COLO668 (cell line): ENCODE data around the gene RAVER1.
"Not testable (repeated sequence)": the region's sequence is repeated elsewhere in the genome, so short reads cannot be mapped to it uniquely, and the experiment has no call there.

Source experiments
- DNase-seq: peaks from one replicate; lab custom pipeline; 2025; ENCODE audit not compliant: unreplicated experiment; lab: John Stamatoyannopoulos, UW

RAVER1 gene

DNA sequence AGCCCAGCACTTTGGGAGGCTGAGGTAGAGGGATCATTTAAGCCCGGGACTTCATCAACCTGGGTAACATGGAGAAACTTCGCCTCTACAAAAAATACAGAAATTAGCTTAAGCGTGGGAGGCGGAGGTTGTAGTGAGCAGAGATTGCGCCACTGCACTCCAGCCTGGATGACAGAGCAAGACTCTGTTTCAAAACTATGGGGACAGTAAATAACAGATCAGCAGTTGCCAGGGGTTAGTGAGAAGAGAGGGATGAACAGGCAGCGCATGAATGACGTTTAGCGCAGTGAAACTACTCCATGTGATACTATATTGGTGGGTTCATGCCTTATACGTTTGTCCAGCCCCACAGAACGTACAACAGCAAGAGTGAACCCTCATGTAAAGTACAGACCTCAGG lies 13.2 kb upstream of the RAVER1 start:
- no peak for DNase-seq

DNA sequence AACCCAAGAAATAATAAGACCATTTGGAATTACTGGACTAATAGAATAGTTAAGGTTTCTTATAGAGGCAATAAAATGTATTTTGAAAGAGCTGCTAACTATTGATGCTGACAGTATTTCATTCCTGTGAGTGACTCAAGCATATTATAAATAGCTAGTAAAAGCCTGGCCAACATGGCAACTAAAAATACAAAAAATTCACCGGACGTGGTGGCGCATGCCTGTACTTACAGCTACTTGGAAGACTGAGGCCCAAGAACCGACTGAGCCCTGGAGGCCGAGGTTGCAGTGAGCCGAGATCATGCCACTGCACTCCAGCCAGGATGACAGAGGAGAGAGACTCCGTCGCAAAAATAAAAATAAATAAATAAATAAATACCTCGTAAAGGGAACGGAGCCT lies 11.5 kb upstream of the RAVER1 start:
- DNase-seq, result no peak

DNA sequence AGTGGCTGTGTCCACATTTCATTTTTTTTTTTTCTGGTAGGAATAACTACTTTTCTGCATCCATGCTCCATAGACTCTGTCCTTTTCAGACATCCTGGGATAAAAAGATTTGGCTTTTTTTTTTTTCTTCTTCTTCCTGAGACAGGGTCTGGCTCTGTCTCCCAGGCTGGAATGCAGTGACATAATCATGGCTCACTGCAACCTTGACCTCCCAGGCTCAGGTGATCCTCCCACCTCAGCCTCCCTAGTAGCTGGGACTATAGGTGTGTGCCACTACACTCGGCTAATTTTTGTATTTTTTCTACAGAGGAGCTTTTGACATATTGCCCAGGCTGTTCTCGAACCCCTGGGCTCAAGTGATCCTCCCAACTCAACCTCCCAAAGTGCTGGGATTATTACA lies 10.2 kb upstream of the RAVER1 start:
- DNase-seq, result no peak

DNA sequence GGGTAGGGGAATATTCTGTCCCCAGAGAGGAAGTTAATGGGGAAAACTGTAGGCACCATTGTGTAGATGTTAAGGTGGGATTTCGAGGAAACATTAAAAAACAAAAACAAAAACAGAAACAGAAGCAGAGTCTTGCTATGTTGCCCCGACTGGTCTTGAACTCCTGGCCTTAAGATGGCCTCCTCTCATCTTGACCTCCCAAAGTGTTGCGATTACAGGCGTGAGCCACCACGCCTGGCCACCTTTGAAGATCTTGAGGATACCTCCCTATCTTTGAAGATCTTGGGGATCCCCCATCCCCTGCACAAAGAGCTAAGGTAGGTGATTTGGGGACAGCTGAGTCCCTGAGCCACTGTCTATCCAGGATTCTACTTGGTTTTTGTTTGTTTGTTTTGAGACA lies 6.6 kb upstream of the RAVER1 start:
- DNase-seq, result no peak

DNA sequence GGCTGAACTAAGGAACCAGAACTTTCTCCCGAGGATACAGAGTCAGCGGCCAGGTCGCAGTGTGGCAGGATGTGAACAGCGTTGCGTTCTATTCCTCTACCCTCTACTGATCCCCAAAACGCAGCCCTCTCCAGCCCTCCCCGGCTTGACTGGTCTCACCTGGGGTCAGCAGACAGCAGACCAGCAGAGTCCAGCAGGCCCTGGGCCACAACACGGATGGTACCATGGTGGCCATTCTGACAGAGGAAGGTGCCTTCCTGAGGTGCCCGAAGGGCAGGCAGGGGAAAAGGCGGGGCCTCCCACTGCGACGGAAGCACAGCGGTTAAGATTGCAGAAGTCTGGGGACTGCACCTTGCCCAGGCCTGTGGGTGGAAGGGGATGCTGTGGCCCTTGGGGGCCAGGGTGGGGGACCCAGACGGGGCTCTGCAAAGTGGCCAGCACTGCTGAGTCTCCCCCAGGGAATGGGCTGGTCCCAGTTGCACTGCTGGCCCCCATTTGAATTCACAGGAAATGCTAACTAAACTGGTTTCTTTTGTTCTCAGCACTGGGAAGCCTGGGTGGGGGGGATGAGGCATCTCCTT lies 6.1 kb upstream of the RAVER1 start, which contains the start of gene ICAM3:
Gene ICAM3, minus strand, starts transcription at position 245 of the 581 bp plus-strand sequence. Its CDS starts 10 bp downstream, at position 235.
- no peak for DNase-seq

DNA sequence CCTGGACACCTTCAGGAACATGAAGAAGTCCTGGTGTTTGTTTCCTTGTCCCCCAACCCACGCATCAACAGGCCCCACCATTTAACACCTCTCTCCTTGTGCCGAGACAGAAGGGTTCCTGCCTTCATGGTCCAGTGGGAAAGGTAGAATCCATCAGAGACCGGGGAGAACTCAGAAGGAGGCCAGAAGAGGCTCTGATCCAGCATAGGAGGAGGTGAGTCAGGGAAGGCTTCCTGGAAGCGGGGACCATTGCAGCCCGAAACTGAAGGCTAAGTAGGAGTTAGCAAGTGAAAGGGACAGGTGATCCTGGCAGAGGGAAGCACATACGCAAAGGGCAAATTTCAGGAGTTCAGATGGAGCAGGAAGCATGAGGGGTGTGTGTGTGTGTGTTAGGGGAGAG lies 5.6 kb upstream of the RAVER1 start:
- DNase-seq, result no peak

DNA sequence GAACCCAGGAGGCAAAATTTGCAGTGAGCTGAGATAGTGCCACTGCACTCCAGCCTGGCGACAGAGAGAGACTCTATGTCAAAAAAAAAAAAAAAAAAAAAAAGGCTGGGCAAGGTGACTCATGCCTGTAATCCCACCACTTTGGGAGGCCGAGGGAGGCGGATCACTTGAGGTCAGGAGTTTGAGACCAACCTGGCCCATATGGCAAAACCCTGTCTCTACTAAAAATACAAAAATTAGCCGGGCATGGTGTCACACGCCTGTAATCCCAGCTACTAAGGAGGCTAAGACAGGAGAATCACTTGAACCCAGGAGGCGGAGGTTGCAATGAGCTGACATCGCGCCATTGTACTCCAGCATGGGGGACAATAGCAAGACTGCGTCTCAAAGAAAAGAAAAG lies 3.4 kb upstream of the RAVER1 start:
- not testable (repeated sequence) for DNase-seq

DNA sequence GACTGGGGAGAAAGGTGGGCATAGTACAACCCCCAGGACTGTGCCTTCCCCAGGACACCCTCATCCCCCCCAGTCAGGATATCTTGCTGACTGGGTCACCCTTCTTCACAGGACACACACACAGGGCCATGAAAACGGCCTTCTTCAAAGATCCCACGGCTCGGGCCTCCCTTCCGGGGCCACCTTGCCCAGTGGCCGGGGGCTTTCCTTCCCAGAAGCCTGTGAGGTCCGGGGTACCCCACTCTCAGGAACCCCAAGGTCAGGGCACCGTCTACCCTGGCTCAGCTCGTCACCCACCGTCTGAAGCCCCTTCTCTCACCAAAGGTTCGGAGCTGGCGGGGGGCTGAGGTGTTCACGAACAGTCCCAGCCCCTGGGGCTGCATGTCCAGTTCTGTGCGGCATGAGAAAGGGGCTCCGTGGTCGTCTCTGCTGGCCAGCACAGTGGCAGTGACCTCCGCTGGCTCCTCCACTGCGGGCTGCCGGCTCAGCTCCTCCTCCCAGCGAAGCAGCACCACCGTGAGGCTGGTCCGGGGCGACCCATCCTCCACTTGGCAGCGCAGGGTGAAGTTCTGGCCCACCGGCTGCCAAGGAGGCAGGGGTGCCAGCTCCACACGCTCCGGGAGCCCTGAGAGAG lies 2.1 kb upstream of the RAVER1 start:
- no peak for DNase-seq

DNA sequence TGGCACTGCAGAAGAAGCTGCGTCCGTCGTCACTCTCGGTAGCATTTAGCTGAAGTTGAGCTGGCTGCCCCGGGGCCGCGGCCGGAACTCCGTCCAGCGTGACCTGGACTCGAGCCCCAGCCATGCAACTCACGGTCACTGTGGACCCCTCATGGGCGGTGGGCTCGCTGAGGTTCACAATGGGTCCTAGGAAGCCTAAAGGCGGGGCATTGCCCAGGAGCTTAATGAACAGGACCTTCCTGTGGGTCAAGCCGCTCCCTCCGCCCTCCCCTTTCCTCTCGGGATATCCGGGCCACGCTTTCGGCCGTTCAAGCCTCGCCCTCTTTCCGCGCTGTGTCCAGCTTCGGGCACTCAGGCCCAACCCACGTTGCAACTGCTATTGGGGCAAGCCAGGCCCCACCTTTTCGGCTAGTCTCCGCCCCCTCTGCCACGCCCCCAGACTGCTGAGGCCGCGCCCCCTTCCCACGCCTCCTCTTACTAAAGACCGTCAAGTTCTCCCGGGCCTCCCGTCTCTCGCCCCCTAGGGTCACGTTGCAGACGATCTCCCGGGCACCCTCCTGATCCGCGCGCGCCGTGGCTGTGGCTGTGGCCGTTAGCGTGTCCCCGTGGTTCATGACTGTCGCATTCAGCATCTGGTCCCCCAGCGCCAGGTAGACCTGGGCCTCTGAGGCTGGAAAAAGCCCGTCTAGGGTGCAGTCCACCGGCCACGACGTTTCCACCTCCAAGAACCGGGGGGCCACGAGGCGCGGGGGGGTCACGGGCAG lies 1.4 kb upstream of the RAVER1 start:
- peak; percentile 77 for DNase-seq

DNA sequence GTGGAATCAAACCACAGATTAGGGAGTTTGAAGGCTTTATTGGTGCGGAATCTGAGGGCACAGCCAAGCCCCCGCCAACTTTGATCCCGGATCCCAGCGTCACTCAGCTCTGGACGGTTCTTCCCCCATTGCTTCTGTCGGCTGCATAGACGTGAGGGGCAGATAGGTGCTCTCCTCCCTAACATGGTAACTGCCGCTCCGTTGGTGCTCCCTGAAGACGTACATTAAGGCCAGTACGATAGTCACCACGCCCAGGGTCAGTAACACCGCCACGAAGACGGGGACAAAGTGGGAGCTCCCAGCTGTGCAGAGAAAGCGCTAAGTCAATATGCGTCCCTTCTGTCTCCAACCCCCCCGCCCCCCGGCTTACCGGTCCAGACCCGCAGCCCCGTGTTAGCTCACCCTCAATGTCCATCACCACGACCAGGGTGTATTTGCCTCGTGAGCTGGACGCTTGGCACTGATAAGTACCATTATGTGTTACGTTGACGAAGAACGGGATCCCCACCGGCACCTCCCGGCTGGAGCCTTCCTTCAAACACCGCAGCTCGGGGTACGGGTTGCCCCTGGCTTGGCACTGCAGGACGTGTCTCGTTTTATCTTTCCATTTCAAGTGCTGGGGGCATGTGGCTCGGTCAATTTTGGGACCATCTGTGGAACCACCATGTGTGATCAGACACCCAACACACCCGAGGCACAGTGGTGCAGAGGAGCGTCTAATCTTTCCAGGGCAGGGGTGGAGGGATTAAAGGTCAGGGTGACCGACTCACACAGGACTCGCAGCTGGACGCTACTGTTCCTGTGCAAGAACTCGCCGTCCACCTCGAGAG lies 644 bp upstream of the RAVER1 start:
- no peak for DNase-seq

DNA sequence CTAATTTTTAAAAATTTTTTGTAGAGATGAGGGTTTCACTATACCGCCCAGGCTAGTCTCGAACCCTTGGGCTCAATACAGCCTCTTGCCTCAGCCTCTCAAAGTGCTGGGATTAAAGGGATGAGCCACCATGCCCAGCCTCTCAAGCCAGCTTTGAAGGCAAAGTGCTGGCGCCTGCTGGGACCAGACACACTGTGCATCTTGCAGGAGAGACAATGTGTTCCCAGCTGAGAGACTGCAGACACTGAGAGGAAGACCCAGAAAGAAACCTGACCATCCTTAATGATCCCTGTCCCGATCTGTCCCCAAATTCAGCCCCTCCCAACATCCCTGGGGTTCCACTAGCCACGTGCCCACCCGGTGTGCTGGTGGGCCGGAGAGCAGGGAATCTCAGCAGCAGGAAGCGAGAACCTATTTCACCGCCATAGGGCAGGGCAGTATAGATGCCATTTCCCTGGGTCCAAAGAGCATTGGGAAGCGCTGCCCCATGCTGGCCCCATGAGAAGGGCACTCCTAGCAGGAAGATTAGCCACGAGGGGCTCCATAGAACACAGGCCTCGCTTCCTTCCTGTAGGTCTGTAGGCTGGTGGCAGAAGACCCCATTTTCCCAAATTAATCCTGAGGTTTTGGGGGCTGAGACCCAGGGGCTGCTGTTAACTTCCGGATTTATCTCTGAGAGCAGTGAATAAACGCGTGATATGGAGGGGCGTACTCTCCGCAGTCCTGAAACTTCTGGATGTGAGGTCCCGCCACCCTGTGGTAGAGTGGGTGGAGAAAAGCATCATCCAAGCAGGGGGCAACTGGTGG lies 968 bp downstream of the RAVER1 start:
- peak; percentile 41 for DNase-seq

DNA sequence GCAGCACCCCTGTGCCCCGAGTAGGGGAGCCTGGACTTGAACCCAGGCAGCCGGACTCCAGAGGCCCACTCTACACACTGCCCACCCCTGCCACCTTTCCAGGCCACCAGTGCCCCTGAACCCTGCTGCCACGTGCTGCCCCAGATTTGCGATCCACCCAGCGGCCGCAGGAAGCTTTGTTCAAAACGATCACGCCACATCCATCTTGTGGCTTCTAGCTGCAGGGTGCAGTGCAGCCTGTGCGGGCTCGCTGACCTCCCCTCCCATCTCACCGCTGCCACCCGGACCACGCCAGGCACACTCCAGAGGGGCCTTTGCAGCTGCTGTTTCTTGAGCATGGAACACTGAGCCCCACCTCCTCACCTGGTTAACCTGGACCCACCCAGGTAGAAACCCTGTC lies 3.8 kb downstream of the RAVER1 start:
- no peak for DNase-seq

DNA sequence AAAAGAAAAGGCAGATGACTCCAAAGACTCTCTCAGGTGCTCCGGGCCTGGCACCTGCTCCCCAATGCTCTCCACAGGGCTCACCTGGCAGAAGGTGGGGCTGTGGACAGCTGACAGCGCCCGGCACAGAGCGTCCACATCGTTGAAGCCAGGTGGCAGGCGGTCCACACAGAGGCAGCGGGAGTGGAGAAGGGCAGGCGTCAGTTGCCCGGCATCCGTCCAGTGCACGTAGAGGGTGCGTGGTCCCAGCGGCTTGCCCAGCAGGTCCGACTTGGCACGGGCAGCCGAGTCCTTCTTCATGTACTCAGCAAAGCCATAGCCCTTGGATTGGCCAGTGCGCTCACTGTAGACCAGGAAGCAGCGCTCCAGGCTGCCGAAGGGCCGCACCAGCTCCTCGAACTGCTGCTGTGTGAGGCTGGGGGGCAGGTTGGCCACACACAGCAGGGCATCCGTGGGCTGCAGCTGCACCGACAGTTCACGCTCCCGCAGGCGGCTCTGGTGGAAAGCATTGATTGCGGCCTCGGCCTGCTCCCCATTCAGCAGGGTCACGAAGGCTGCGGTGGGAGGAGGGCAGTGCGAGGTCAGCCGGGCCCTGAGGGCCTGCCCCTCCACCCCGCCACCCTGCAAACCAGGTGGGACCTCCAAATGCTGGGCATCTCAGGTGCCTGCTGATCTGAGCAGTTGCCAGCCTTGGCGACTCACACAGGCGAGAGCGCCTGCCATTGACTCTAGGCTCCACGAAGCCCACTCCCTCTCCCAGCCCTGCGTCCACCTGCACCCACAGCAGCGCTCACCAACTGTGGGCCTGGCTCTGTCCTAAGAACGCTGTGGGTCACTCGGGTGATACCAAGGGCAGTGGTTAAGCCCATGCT lies 4.5 kb downstream of the RAVER1 start:
- DNase-seq, result no peak

DNA sequence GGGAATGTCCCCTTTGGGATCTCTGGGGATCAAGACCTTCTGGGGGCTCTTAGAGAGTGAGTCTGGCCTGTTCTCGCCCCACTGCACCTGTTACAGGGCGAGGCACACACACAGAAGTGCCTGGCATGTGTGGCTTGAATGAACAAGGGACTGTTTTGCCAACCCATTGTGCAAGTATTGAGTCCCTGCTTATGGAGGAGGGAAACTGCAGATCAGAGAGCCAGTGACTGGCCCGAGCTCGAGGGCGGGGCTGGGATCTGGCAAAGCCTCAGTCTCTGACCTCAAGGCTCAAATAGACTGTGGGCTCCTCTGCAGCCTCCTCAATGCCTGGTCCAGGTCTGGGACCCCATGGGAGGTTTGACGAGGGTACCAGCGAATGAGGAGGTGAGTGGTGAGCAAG lies 5.5 kb downstream of the RAVER1 start:
- no peak for DNase-seq

DNA sequence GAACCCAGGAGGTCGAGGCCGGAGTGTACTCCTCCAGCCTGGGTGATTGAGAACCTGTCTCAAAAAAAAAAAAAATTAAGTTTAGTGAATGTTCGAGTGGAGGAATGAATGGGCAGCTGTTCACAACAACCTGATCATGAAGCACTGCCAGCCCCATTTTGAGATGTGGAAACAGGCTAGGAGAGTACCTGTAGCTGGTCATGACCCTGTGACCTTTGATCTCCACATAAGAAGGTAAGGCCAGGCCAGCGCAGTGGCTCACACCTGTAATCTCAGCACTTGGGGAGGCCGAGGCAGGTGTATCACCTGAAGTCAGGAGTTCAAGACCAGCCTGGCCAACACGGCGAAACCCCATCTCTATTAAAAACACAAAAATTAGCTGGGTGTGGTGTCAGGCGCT lies 7.6 kb downstream of the RAVER1 start:
- no peak for DNase-seq

DNA sequence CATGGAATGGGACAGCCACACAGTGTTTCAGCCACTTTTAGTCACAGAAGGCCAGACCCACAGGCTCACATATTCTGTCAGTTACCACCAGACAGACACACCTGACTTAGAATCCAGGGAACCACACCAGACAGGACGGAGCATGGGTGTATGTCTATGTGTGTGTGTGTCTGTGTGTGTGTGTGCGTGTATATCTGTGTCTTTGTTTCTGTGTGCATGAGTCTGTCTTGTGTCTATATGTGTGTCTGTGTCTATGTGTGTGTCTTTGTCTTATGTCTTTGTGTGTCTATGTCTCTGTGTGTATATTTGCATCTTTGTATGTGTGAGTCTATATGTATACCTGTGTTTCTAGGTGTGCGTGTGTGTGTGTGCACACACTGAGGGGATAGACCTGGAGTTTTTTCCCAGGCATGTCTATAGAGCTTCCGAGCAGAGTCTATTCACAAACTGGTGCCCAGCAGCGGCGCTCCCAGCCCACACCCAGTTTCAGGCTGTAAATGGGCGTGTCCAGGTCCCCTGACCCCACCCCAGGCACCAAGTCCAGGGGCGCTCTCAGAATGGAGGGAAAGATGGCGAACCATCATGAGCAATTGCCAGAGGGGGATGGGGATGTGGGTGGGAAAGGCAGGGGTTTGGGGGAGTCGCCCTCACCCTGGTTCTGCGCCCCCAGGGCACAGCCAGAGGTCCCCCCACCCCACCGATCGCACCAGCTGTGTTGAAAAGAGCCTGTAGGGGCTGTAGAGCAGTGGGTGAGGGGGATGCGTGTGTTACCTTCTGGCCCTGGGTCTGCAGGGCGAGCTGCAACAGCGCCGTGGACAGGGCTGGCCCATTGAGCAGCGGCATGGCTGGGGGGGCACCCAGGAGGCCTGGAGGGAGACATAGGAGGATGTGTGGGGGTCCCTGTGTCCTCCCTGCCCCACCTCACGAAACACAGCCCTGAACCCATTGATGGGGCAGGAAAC lies 11.2 kb downstream of the RAVER1 start:
- no peak for DNase-seq

DNA sequence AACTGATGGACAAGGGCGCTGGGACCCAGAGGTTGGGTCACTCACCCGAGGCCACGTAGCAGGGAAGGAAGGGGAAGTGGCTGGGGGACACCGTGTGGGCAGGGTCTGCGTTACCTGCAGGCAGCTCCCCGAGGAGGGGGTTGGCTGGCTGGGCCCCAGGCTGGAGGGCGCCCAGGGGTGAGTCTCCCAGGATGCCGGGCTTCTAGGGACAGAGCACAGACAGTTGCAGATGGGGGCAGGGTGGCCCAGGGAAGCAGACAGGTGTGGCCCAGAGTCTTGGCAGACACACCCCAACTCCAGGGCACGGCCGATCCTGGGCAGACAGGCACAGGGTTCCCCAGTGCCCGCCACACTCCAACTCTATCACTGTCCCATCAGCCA lies 11.9 kb downstream of the RAVER1 start:
- no peak for DNase-seq

DNA sequence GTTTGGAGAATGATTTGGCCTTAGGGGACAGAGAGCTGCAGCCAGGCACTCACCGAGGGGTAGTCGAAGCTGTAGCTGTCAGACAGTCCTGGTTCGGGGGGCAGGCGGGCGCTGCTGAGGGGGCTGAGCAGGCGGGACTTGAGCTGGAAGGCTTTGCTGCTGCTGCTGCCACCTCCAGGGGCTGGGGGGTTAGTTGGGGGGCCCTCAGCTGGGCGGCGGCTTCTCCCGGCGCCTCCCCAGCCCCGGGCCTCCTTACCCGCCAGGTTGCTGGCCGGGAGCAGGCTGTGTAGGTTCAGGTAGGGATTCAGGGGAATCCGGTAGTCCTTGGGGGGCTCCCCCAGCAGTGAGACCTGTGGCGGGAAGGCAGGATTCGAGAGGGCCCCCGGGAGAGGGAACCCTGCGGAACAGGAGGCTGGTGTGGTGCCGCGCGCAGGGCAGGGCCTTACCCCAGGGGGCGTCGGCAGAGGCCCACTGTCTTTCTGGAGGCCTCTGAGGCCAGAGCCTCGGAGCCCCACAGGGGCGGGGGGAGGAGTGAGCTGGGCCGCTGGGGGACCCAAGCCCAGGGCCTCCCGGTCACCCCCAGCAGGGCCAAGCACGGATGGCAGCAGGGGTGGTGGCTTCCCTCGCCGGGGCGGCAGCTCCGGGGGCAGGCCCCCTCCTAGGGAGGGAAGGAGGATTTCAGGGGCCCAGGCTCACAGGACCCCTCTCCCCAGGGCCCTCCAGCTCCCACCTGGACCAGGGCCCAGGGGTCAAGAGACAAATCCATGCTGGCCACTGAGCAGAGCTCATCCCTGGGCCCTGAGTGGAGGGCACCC lies 12.5 kb downstream of the RAVER1 start:
- DNase-seq, result no peak
